Aorta (tissue), 5 donors: Measurements from ENCODE around the gene HTRA3. TPM values are rescaled to one million over a fixed set of nuclear protein-coding genes. Genes with fewer than 3 reads are reported as not detected.

Experiments
- ATAC-seq: fragments of 200-7000 bp; cut with Tn5 transposase; one replicate; pipeline ENCODE4 v1.9.1; 2022; ENCODE audit warnings: moderate library complexity; ENCODE audit not compliant: low FRiP score
- DNase-seq, 2 donors: peaks; one replicate each; pipeline ENCODE4 v3.0.0-alpha.2; 2020
- H3K27ac ChIP-seq, 2 donors: one replicate each; pipeline ENCODE4 v1.5.1; 2013; ENCODE audit warnings: low read length in 2 of 2, mild to moderate bottlenecking in 2 of 2, moderate library complexity in 2 of 2, control low read depth in 1 of 2, inconsistent platforms in 1 of 2, low read depth in 1 of 2
- H3K27me3 ChIP-seq, 2 donors: one replicate each; pipeline ENCODE4 v1.6.1; 2013; ENCODE audit warnings: control low read depth in 1 of 2, low read length in 1 of 2, mild to moderate bottlenecking in 1 of 2, moderate library complexity in 1 of 2; ENCODE audit not compliant: insufficient read depth in 2 of 2, control insufficient read depth in 1 of 2
- H3K36me3 ChIP-seq, 2 donors: one replicate each; pipeline ENCODE4 v1.6.1; 2013; ENCODE audit warnings: control low read depth in 1 of 2, low read length in 1 of 2, mild to moderate bottlenecking in 1 of 2; ENCODE audit not compliant: insufficient read depth in 2 of 2, control insufficient read depth in 1 of 2
- H3K4me1 ChIP-seq, 2 donors: one replicate each; pipeline ENCODE4 v1.6.1; 2013; ENCODE audit warnings: low read length in 2 of 2, control low read depth in 1 of 2, mild to moderate bottlenecking in 1 of 2, moderate library complexity in 1 of 2; ENCODE audit not compliant: insufficient read depth in 2 of 2, control insufficient read depth in 1 of 2
- H3K4me3 ChIP-seq, 2 donors: one replicate each; pipeline ENCODE4 v1.5.1; 2013; ENCODE audit warnings: low read length in 2 of 2, control low read depth in 1 of 2, mild to moderate bottlenecking in 1 of 2
- H3K9me3 ChIP-seq: one replicate; pipeline ENCODE4 v1.6.1; 2013; ENCODE audit warnings: mild to moderate bottlenecking, low read length; ENCODE audit not compliant: control insufficient read depth
- WGBS, 2 donors: extraction: QIAGEN DNeasy Blood & Tissue Kit; methylation state at CpG; one replicate each; pipeline ENCODE4 v1.1.7; 2013; 5-methylcytosine and 5-hydroxymethylcytosine counted together
- intact Hi-C, 2 donors: fragments of 100-400 bp; cut with DNase I; formaldehyde crosslinking; loops; one replicate each; pipeline versions ENCODE4 v1.14.2 to v1.15.0; 2022
- long read RNA-seq, 2 donors: library from polyadenylated mRNA; unstranded; transcript quantifications; one replicate each; pipeline ENCODE4 v2.0.0, GENCODE V29; 2020 to 2021
- polyA plus RNA-seq, 2 donors: library from polyadenylated mRNA; stranded (reverse); fragments of 200-250 nt; gene quantifications; one replicate each; pipeline ENCODE4 v1.2.3, GENCODE V29; 2013
- total RNA-seq, 2 donors: library from RNA; stranded (reverse); fragmentation: NEBNext Ultra II Directional; extraction: Animal tissue kit (Norgen Biotek cat#: 25700); gene quantifications; one replicate each; pipeline ENCODE4 v1.2.1, GENCODE V29; 2021
- donor health status: healthy with polysubstance abuse.
- donor health status: Bipolar disorder and iron deficiency.
- donor health status: DM: no; HTN: no; CAD: no.
- donor health status: DM: no; HTN: no; CAD: no.
- donor health status: DM: yes; HTN: yes; CAD: no.

HTRA3 gene
- 100 to 1,000 TPM in 1 of 2 donors, 10 to 100 TPM in 1; 31.8 to 129 TPM for total RNA-seq
- polyA plus RNA-seq, result 1 to 10 TPM; 1.1 to 5.2 TPM
- long read RNA-seq, donor 1, transcript HTRA3-201 (9 exons, 2,541 nt), result major isoform, 19 of 38 reads
- long read RNA-seq, donor 1, partial matches to known transcripts, result 10 of 38 reads
- long read RNA-seq, donor 1, other reads (novel, unspliced or antisense), result 5 of 38 reads
- long read RNA-seq, donor 2, transcript HTRA3-201 (9 exons, 2,541 nt), result major isoform, 137 of 193 reads
- long read RNA-seq, donor 2, transcript HTRA3-202 (7 exons, 2,023 nt), result minor isoform, 6 of 193 reads
- long read RNA-seq, donor 2, partial matches to known transcripts, result 41 of 193 reads
- long read RNA-seq, donor 2, other reads (novel, unspliced or antisense), result 9 of 193 reads

GRCh38 chr4:8269535-8270417 lies at the start of gene HTRA3:
HTRA3 (plus strand) TSS chr4:8269754; CDS start chr4:8269969, 215 bp downstream.
- no peak within 1 kb of the TSS for H3K27ac ChIP-seq
- peak within 1 kb of the TSS in 1 of 2 donors; percentile 33 for H3K4me3 ChIP-seq
- no peaks in the 10 kb centered on the region for H3K36me3 ChIP-seq
- DNase-seq (peak in 1 of 2 donors; percentile 72), ATAC-seq (peak; percentile 71)
- H3K4me1 ChIP-seq, result no peaks in the 10 kb centered on the region
- H3K9me3 ChIP-seq, result no peaks in the 10 kb centered on the region
- 2% methylated on average over 97 to 111 of the region's 111 CpGs for WGBS, 2 donors
- intact Hi-C loops, result loop anchor here in 1 of 2 donors (5.0 to 10.0 kb wide), 2 partner anchors 65 to 123 kb away; no protein-coding TSS in a partner anchor
- no peaks in the 10 kb centered on the region for H3K27me3 ChIP-seq

DNA sequence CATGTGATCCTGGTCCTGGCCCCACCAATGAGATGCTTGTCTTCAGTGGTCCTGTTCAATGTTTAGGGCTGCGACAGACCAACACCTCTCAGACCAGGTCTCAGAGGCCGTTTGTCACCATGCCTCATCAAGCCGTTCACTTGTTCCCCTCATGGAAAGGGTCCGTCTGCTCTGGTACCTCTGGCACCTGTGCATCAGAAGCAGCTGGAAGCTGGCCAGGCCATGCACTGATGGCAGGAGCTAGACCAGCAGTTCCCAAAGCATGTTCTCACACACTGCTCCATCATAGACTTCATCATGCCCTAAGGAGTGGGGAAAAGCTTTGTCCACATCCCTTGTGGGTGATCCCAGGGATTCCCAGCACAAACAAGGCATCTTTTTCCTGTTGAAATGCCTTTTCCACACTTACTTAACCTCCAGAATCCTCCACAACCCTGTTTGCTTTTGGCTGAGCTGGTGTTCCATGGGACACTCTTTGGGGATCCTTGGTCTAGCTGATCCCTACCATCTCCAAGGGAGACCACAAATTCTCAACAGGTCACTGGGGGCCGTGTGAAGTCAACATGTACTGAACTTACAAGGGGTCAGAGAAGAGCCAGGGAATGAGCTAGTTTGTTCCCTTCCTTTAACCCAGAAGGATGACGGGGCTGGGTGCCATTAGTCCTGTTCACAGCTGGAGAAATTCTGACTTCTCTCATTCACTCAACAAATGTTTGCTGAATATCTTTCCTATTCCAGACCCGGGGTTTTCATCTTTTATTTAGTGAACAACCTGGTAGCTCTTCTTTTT lies 48.7 kb upstream of the HTRA3 start:
- ATAC-seq, result no peak
- intact Hi-C loops, result no loop called here
- no peaks in the 10 kb centered on the region for H3K9me3 ChIP-seq
- no peak overlapping the region for H3K27ac ChIP-seq
- no peaks in the 10 kb centered on the region for H3K36me3 ChIP-seq
- no peak for DNase-seq
- no peaks in the 10 kb centered on the region for H3K4me1 ChIP-seq
- H3K4me3 ChIP-seq, result no peak overlapping the region
- WGBS, 2 donors, result 94 to 96% methylated on average over 7 of the region's 7 CpGs
- H3K27me3 ChIP-seq, result no peaks in the 10 kb centered on the region

DNA sequence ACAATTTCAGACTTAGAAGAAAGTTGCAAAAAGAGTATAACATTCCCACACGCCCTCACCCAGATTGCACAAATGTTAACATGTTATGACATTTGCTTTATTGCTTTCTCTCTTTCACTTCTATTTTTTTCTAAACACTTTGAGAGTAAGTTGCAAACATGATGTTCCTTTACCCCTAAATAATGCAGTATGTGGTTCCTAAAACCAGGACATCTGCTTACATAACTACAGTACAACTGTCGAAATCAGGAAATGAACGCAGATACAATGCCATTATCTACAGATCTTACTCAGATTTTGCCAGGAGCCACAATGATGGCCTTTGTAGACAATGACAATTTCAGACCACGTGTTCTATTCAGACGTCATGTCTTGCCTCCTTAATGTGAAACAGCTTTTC lies 48.1 kb upstream of the HTRA3 start:
- intact Hi-C loops, result no loop called here
- no peaks in the 10 kb centered on the region for H3K27me3 ChIP-seq
- ATAC-seq (no peak), DNase-seq (no peak)
- H3K4me1 ChIP-seq, result no peaks in the 10 kb centered on the region
- H3K27ac ChIP-seq, result no peak overlapping the region
- WGBS, 2 donors, result 81 to 87% methylated on average over 5 of the region's 5 CpGs
- no peaks in the 10 kb centered on the region for H3K9me3 ChIP-seq
- H3K4me3 ChIP-seq, result no peak overlapping the region
- H3K36me3 ChIP-seq, result no peaks in the 10 kb centered on the region

DNA sequence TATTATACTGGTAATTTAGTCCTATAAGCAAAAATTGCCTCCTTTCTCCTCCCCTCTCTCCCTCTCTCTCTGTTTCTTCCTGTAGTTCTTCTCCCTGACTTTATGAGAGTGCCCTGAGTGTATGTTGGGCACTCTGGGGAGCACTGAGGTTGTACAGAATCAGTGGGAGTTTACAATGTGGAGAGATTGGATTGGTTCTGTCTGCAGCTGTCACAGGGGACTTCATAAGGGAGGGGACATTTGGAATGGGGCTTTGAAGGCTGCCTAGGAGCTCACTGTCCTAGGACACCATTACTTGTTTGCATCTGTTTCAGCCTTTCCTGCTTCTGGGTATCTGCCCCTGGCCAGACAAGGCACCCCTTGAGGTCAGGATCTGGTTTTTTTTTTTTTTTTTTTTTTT lies 47.6 kb upstream of the HTRA3 start:
- Histone ChIP-seq H3K27ac (no peak overlapping the region), H3K4me1 (no peaks in the 10 kb centered on the region), H3K9me3 (no peaks in the 10 kb centered on the region), H3K27me3 (no peaks in the 10 kb centered on the region), H3K4me3 (no peak overlapping the region), H3K36me3 (no peaks in the 10 kb centered on the region)
- intact Hi-C loops, result no loop called here
- ATAC-seq, result no peak
- no peak for DNase-seq

GRCh38 chr4:8222609-8223388 lies 46.8 kb upstream of the HTRA3 start:
- Histone ChIP-seq H3K9me3 (no peaks in the 10 kb centered on the region), H3K27ac (no peak overlapping the region), H3K36me3 (no peaks in the 10 kb centered on the region), H3K4me3 (no peak overlapping the region), H3K4me1 (no peaks in the 10 kb centered on the region), H3K27me3 (no peaks in the 10 kb centered on the region)
- intact Hi-C loops, result no loop called here
- ATAC-seq (no peak), DNase-seq (no peak)
- WGBS, 2 donors, result 94% methylated on average over 15 of the region's 15 CpGs

GRCh38 chr4:8224267-8224974 lies 45.1 kb upstream of the HTRA3 start:
- no peak for ATAC-seq
- 94 to 95% methylated on average over 12 of the region's 12 CpGs for WGBS, 2 donors
- H3K27ac ChIP-seq, result no peak overlapping the region
- no peaks in the 10 kb centered on the region for H3K27me3 ChIP-seq
- no peaks in the 10 kb centered on the region for H3K36me3 ChIP-seq
- intact Hi-C loops, result no loop called here
- H3K4me1 ChIP-seq, result no peaks in the 10 kb centered on the region
- no peak for DNase-seq
- H3K9me3 ChIP-seq, result no peaks in the 10 kb centered on the region
- H3K4me3 ChIP-seq, result no peak overlapping the region

DNA sequence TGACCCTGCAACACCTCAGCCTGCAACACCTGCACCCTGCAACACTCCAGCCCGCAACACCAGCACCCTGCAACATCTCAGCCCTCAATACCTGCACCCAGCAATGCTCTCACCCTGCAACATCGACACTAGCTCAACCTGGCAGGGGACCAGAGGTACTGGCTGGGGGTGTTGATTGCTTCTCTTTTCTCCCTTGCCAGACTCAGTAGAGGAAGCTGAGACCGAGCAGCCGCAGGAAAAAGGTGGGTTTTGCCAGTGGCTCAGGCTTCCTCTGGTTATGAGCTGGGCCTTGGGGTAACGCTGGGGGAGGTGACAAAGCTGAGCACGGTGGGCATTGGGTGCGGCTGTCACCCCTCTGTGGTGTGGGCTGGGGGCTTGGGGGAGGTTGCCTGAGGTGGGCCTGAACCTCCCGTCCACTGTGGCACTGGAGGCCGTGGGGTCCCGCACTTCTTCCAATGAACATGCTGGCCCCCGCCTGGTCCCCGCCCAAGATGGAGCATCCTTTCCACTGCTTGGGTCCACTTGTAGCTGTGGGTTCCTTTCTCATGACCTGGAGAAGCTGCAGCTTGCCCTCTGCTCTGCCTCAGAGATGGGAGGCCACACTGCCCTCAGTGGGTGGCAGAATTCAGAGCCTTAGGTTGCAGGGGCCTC lies 44.5 kb upstream of the HTRA3 start:
- Histone ChIP-seq H3K9me3 (no peaks in the 10 kb centered on the region), H3K4me1 (no peaks in the 10 kb centered on the region), H3K36me3 (no peaks in the 10 kb centered on the region), H3K4me3 (no peak overlapping the region), H3K27me3 (no peaks in the 10 kb centered on the region), H3K27ac (no peak overlapping the region)
- intact Hi-C loops, result no loop called here
- 85 to 94% methylated on average over 11 to 12 of the region's 12 CpGs for WGBS, 2 donors
- DNase-seq, result no peak
- no peak for ATAC-seq
